OCI-LY1 (cell line): Measurements from ENCODE around the gene RPS6KA2.

ENCODE experiments used
- H2AFZ ChIP-seq: fragments of 200-600 bp; sonication (generic), shearing (Covaris generic); 2 replicates; pipeline ENCODE4 v1.6.0; 2014; ENCODE audit warnings: antibody characterized with exemption, mild to moderate bottlenecking, low read length
- H3F3A ChIP-seq: fragments of 200-600 bp; sonication (generic), shearing (Covaris generic); 2 replicates; pipeline ENCODE4 v1.6.0; 2014; ENCODE audit warnings: mild to moderate bottlenecking, antibody characterized with exemption, low read length, moderate library complexity; ENCODE audit not compliant: insufficient read depth
- H3K27ac ChIP-seq: fragments of 200-600 bp; sonication (generic); 2 replicates; pipeline ENCODE4 v1.5.1; 2014; ENCODE audit warnings: low read length, mixed run types, mild to moderate bottlenecking, low read depth; ENCODE audit not compliant: poor library complexity, severe bottlenecking
- H3K27me3 ChIP-seq: fragments of 200-600 bp; sonication (generic); 2 replicates; pipeline ENCODE4 v1.6.0; 2014; ENCODE audit warnings: antibody characterized with exemption, mild to moderate bottlenecking, low read length, moderate library complexity; ENCODE audit not compliant: insufficient read depth
- H3K36me3 ChIP-seq: fragments of 200-600 bp; sonication (generic); 2 replicates; pipeline ENCODE4 v1.6.1; 2014; ENCODE audit warnings: mild to moderate bottlenecking, antibody characterized with exemption, low read length, moderate library complexity, mixed read lengths; ENCODE audit not compliant: insufficient read depth
- H3K4me1 ChIP-seq: fragments of 200-600 bp; sonication (generic); 2 replicates; pipeline ENCODE4 v1.5.1; 2014; ENCODE audit warnings: mild to moderate bottlenecking, low read length, moderate library complexity; ENCODE audit not compliant: insufficient read depth, severe bottlenecking
- H3K4me2 ChIP-seq: fragments of 200-600 bp; sonication (generic), shearing (Covaris generic); 2 replicates; pipeline ENCODE4 v1.6.1; 2014; ENCODE audit warnings: low read length
- H3K4me3 ChIP-seq: fragments of 200-600 bp; sonication (generic); 2 replicates; pipeline ENCODE4 v1.5.1; 2014; ENCODE audit warnings: low read length, low read depth, mild to moderate bottlenecking, mixed read lengths; ENCODE audit not compliant: poor library complexity, severe bottlenecking
- H3K79me2 ChIP-seq: fragments of 200-600 bp; shearing (Covaris generic); 2 replicates; pipeline ENCODE4 v1.6.1; 2016; ENCODE audit warnings: mixed run types, low read length, mixed read lengths; ENCODE audit not compliant: insufficient read depth
- H3K9ac ChIP-seq: fragments of 200-600 bp; sonication (generic), shearing (Covaris generic); 2 replicates; pipeline ENCODE4 v1.6.1; 2014; ENCODE audit warnings: mild to moderate bottlenecking, low read length, mixed read lengths
- H3K9me2 ChIP-seq: fragments of 200-600 bp; sonication (generic), shearing (Covaris generic); 2 replicates; pipeline ENCODE4 v1.6.1; 2014; ENCODE audit warnings: low read depth, mild to moderate bottlenecking, low read length, mixed read lengths
- H3K9me3 ChIP-seq: fragments of 200-600 bp; shearing (Covaris generic); 2 replicates; pipeline ENCODE4 v1.6.1; 2014; ENCODE audit warnings: low read length, mixed read lengths
- H4K20me1 ChIP-seq: fragments of 200-600 bp; sonication (generic), shearing (Covaris generic); 2 replicates; pipeline ENCODE4 v1.6.0; 2016; ENCODE audit warnings: mild to moderate bottlenecking, low read length; ENCODE audit not compliant: insufficient read depth
- EZH2 ChIP-seq: fragments of 200-600 bp; sonication (generic), shearing (Covaris generic); IDR thresholded peaks from 2 replicates; pipeline ENCODE4 v1.8.0; 2017; ENCODE audit warnings: borderline replicate concordance, mixed run types, mild to moderate bottlenecking, antibody characterized with exemption, low read length, moderate library complexity, mixed read lengths
- TF ChIP-seq, protein P1 (sequence below): fragments of 200-600 bp; sonication (generic), shearing (Covaris generic); IDR thresholded peaks from 2 replicates; pipeline ENCODE4 v1.5.1; 2017; ENCODE audit warnings: mild to moderate bottlenecking, antibody characterized with exemption, low read length, moderate library complexity, mixed read lengths

The RPS6KA2 gene

DNA sequence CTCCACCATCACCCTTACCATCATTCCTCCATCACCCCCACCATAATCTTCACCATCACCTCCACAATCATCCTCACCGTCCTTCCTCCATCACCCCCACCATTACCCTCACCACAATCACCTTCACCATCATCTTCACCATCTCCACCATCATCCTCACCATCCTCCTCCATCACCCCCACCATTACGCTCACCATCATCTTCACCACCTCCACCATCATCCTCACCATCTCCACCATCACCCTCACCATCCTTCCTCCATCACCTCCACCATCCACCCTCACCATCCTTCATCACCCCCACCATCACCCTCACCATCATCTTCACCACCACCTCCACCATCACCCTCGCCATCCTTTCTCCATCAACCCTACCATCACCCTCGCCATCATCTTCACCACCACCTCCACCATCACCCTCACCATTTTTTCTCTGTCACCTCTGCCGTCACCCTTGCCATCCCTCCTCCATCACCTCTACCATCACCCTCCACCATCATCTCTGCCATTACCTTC, 211.2 kb downstream of the RPS6KA2 start:
- H3K79me2 ChIP-seq: no peaks in the 10 kb centered on the region
- H3K9me2 ChIP-seq: no peaks in the 10 kb centered on the region
- no peak overlapping the region for H3K9ac ChIP-seq
- H3K36me3 ChIP-seq: no peaks in the 10 kb centered on the region
- H3K27ac ChIP-seq: no peak overlapping the region
- H3K27me3 ChIP-seq: no peaks in the 10 kb centered on the region
- no peaks in the 10 kb centered on the region for H4K20me1 ChIP-seq
- no peak overlapping the region for H3K4me2 ChIP-seq
- TF ChIP-seq, protein P1, sequence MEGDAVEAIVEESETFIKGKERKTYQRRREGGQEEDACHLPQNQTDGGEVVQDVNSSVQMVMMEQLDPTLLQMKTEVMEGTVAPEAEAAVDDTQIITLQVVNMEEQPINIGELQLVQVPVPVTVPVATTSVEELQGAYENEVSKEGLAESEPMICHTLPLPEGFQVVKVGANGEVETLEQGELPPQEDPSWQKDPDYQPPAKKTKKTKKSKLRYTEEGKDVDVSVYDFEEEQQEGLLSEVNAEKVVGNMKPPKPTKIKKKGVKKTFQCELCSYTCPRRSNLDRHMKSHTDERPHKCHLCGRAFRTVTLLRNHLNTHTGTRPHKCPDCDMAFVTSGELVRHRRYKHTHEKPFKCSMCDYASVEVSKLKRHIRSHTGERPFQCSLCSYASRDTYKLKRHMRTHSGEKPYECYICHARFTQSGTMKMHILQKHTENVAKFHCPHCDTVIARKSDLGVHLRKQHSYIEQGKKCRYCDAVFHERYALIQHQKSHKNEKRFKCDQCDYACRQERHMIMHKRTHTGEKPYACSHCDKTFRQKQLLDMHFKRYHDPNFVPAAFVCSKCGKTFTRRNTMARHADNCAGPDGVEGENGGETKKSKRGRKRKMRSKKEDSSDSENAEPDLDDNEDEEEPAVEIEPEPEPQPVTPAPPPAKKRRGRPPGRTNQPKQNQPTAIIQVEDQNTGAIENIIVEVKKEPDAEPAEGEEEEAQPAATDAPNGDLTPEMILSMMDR: no peak
- no peak for TF ChIP-seq EZH2
- no peak overlapping the region for H3K4me3 ChIP-seq
- H3K9me3 ChIP-seq: no peaks in the 10 kb centered on the region
- H2AFZ ChIP-seq: no peak overlapping the region
- no peaks in the 10 kb centered on the region for H3K4me1 ChIP-seq
- no peaks in the 10 kb centered on the region for H3F3A ChIP-seq

DNA sequence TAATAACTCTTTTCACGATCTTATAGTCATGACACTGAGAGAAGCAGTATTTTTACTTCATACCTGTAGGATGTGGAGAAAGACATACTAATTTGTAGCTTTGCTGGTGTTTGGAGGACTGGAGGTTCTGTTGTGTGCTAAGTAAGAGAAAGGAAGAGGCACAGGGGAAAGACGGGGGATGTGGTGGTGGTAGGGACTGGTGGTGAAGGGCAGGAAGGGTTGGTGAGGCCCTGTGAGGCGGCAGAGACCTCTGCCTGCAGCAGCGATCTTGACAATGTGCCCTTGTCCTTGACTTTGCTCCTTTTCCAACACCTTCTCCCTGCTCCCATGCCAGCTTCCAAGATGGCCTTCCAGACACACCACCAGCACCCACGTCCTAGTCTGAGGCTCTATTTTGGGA, 211.7 kb downstream of the RPS6KA2 start:
- Histone ChIP-seq H3K27ac (no peak overlapping the region), H4K20me1 (no peaks in the 10 kb centered on the region), H3K4me2 (no peak overlapping the region), H3K4me1 (no peaks in the 10 kb centered on the region), H3K27me3 (no peaks in the 10 kb centered on the region), H3K9me2 (no peaks in the 10 kb centered on the region), H3K36me3 (no peaks in the 10 kb centered on the region), H3F3A (no peaks in the 10 kb centered on the region), H3K9ac (no peak overlapping the region), H3K4me3 (no peak overlapping the region), H2AFZ (no peak overlapping the region), H3K9me3 (no peaks in the 10 kb centered on the region), H3K79me2 (no peaks in the 10 kb centered on the region)
- TF ChIP-seq, protein P1: no peak
- no peak for TF ChIP-seq EZH2

DNA sequence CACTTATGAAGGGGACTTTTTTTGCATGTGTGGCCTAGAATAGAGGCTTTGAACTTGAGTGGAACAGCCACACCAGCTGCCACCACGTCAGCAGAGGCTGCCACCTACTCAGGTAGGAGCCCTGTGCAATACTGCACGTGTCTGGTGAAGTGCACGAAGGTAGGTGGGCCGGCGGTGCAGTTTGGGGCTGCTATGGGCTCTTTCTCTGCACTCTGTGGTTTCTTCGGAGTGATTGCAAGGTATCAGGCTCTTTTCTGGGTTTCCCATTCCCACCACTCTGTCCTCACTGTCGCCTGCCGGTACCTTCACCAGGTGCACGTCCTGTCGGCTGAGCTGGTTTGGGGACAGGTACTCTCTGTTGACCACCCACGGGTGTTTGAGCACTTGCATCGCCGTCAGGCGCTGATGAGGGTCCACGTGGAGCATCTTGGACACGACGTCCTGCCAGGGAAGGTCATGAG, 213.5 kb downstream of the RPS6KA2 start:
- no peak overlapping the region for H3K4me3 ChIP-seq
- no peaks in the 10 kb centered on the region for H3K4me1 ChIP-seq
- no peaks in the 10 kb centered on the region for H3K79me2 ChIP-seq
- H3K9me3 ChIP-seq: no peaks in the 10 kb centered on the region
- H4K20me1 ChIP-seq: no peaks in the 10 kb centered on the region
- H3K9me2 ChIP-seq: no peaks in the 10 kb centered on the region
- H3K4me2 ChIP-seq: no peak overlapping the region
- no peaks in the 10 kb centered on the region for H3K27me3 ChIP-seq
- no peaks in the 10 kb centered on the region for H3K36me3 ChIP-seq
- H2AFZ ChIP-seq: no peak overlapping the region
- H3K27ac ChIP-seq: no peak overlapping the region
- H3F3A ChIP-seq: no peaks in the 10 kb centered on the region
- no peak overlapping the region for H3K9ac ChIP-seq
- TF ChIP-seq EZH2: no peak
- TF ChIP-seq, protein P1: no peak
